Neural cell (in vitro differentiated cells): ENCODE data around the gene PAPPA2. TPM values are rescaled to one million over a fixed set of nuclear protein-coding genes. Genes with fewer than 3 reads are reported as not detected.

Source experiments
- H2AFZ ChIP-seq: fragments of 200-600, 300-800 bp; sonication (generic), shearing (Covaris generic); 2 replicates; pipeline ENCODE4 v1.6.0; 2014; ENCODE audit warnings: low read depth, mild to moderate bottlenecking, antibody characterized with exemption, low read length, moderate library complexity
- H3F3A ChIP-seq: fragments of 200-600 bp; shearing (Covaris generic); 2 replicates; pipeline ENCODE4 v1.6.1; 2016; ENCODE audit warnings: mild to moderate bottlenecking, moderate library complexity, mixed read lengths, antibody characterized with exemption, low read length; ENCODE audit not compliant: insufficient read depth, poor library complexity, severe bottlenecking
- H3K27ac ChIP-seq: fragments of 200-600, 300-800 bp; sonication (generic), shearing (Covaris generic); 2 replicates; pipeline ENCODE4 v1.5.1; 2014; ENCODE audit warnings: mild to moderate bottlenecking, low read length, moderate library complexity
- H3K27me3 ChIP-seq: fragments of 300-800, 200-600 bp; sonication (generic), shearing (Covaris generic); 2 replicates; pipeline ENCODE4 v1.6.0; 2014; ENCODE audit warnings: mild to moderate bottlenecking, low read depth, low read length, moderate library complexity; ENCODE audit not compliant: insufficient read depth
- H3K36me3 ChIP-seq: fragments of 300-800, 200-600 bp; sonication (generic), shearing (Covaris generic); 2 replicates; pipeline ENCODE4 v1.5.1; 2014; ENCODE audit warnings: mild to moderate bottlenecking, antibody characterized with exemption, low read length, moderate library complexity; ENCODE audit not compliant: insufficient read depth
- H3K4me2 ChIP-seq: fragments of 300-800, 200-600 bp; sonication (generic), shearing (Covaris generic); 2 replicates; pipeline ENCODE4 v1.6.0; 2014; ENCODE audit warnings: mild to moderate bottlenecking, low read length
- H3K4me3 ChIP-seq: fragments of 300-800, 200-600 bp; sonication (generic), shearing (Covaris generic); 2 replicates; pipeline ENCODE4 v1.5.1; 2014; ENCODE audit warnings: mild to moderate bottlenecking, low read length, moderate library complexity
- H3K79me2 ChIP-seq: fragments of 200-600 bp; shearing (Covaris generic); replicated peaks from 2 replicates; pipeline ENCODE4 v1.6.0; 2014; ENCODE audit warnings: mild to moderate bottlenecking, low read length, moderate library complexity; ENCODE audit not compliant: insufficient read depth
- H3K9ac ChIP-seq: fragments of 300-800, 200-600 bp; sonication (generic), shearing (Covaris generic); 2 replicates; pipeline ENCODE4 v1.6.1; 2016; ENCODE audit warnings: mild to moderate bottlenecking, low read length, mixed read lengths
- H3K9me2 ChIP-seq: fragments of 200-600 bp; shearing (Covaris generic); 2 replicates; pipeline ENCODE4 v1.6.1; 2016; ENCODE audit warnings: mild to moderate bottlenecking, low read length, mixed read lengths; ENCODE audit not compliant: insufficient read depth
- H3K9me3 ChIP-seq: fragments of 200-600, 300-800 bp; sonication (generic), shearing (Covaris generic); 2 replicates; pipeline ENCODE4 v1.6.1; 2016; ENCODE audit warnings: mild to moderate bottlenecking, mixed run types, low read length, moderate library complexity, mixed read lengths
- H4K20me1 ChIP-seq: fragments of 200-600 bp; shearing (Covaris generic); 2 replicates; pipeline ENCODE4 v1.6.1; 2016; ENCODE audit warnings: mild to moderate bottlenecking, mixed run types; ENCODE audit not compliant: insufficient read depth
- EP300 ChIP-seq: fragments of 450-650 bp; conservative IDR thresholded peaks from 2 replicates; pipeline ENCODE4 v1.6.1; 2014; ENCODE audit warnings: antibody characterized with exemption, mild to moderate bottlenecking, moderate library complexity; ENCODE audit not compliant: poor library complexity, severe bottlenecking
- EZH2 ChIP-seq: fragments of 200-600, 300-800 bp; shearing (Covaris generic), sonication (generic); IDR thresholded peaks from 2 replicates; pipeline ENCODE4 v1.6.1; 2014; ENCODE audit warnings: antibody characterized with exemption, low read length, borderline replicate concordance, mild to moderate bottlenecking; ENCODE audit not compliant: insufficient read depth, poor library complexity, severe bottlenecking
- MXI1 ChIP-seq: fragments of 450-650 bp; conservative IDR thresholded peaks from 2 replicates; pipeline ENCODE4 v1.6.1; 2014; ENCODE audit warnings: antibody characterized with exemption, mild to moderate bottlenecking; ENCODE audit not compliant: poor library complexity, severe bottlenecking
- POLR2AphosphoS5 ChIP-seq: IDR thresholded peaks from 2 replicates; pipeline ENCODE4 v1.6.1; 2012
- RAD21 ChIP-seq: fragments of 450-650 bp; conservative IDR thresholded peaks from 2 replicates; pipeline ENCODE4 v1.6.1; 2014; ENCODE audit warnings: antibody characterized with exemption, mild to moderate bottlenecking, moderate library complexity
- REST ChIP-seq: IDR thresholded peaks from 2 replicates; pipeline ENCODE4 v1.6.1; 2012; ENCODE audit warnings: borderline replicate concordance
- SMC3 ChIP-seq: fragments of 450-650 bp; conservative IDR thresholded peaks from 2 replicates; pipeline ENCODE4 v1.6.1; 2014; ENCODE audit warnings: antibody characterized with exemption, mild to moderate bottlenecking, moderate library complexity; ENCODE audit not compliant: poor library complexity
- TAF1 ChIP-seq: IDR thresholded peaks from 2 replicates; pipeline ENCODE4 v1.6.1; 2012; ENCODE audit warnings: low read depth
- polyA plus RNA-seq: library from polyadenylated mRNA; depleted of rRNA; stranded (reverse); fragments of >200 nt; gene quantifications from 2 replicates; pipeline ENCODE4 v1.2.3, GENCODE V29; 2014
- TF ChIP-seq, protein P1 (sequence below): fragments of 450-650 bp; IDR thresholded peaks from 2 replicates; pipeline ENCODE4 v1.5.1; 2014; ENCODE audit warnings: antibody characterized with exemption, mild to moderate bottlenecking, moderate library complexity; ENCODE audit not compliant: poor library complexity, severe bottlenecking

The PAPPA2 gene
- polyA plus RNA-seq, 1 donor from 2014 or later = 0.59 TPM

DNA sequence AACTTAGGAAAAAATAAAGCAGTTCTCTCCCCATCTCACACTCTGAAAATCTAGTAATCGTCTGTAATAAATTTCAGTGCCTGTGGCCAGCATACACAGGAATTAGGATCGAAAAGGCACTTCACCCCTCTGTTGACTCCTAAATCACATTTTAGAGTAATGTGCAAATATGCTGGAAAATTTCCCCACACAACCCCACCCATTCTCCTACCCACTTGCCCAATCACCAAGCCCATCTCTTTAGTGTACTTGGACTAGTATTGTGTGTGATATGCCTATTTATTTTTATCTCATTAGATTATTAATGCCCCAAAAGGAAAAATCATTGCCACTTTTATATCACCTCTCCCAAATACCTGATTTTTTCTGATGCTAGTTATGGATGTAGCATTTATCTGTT lies 378.3 kb downstream of the PAPPA2 start:
- H3K36me3 ChIP-seq = no peaks in the 10 kb centered on the region
- no peak overlapping the region for H2AFZ ChIP-seq
- no peaks in the 10 kb centered on the region for H3K79me2 ChIP-seq
- H3K9me2 ChIP-seq = no peaks in the 10 kb centered on the region
- no peak overlapping the region for H3K4me3 ChIP-seq
- H3K27ac ChIP-seq = no peak overlapping the region
- H4K20me1 ChIP-seq = no peaks in the 10 kb centered on the region
- no peaks in the 10 kb centered on the region for H3K27me3 ChIP-seq
- H3F3A ChIP-seq = no peaks in the 10 kb centered on the region
- TF ChIP-seq EP300 = no peak
- no peak for TF ChIP-seq SMC3
- no peak for TF ChIP-seq MXI1
- no peak for TF ChIP-seq EZH2
- no peak for TF ChIP-seq POLR2AphosphoS5
- no peak for TF ChIP-seq RAD21
- TF ChIP-seq TAF1 = no peak
- TF ChIP-seq, protein P1, sequence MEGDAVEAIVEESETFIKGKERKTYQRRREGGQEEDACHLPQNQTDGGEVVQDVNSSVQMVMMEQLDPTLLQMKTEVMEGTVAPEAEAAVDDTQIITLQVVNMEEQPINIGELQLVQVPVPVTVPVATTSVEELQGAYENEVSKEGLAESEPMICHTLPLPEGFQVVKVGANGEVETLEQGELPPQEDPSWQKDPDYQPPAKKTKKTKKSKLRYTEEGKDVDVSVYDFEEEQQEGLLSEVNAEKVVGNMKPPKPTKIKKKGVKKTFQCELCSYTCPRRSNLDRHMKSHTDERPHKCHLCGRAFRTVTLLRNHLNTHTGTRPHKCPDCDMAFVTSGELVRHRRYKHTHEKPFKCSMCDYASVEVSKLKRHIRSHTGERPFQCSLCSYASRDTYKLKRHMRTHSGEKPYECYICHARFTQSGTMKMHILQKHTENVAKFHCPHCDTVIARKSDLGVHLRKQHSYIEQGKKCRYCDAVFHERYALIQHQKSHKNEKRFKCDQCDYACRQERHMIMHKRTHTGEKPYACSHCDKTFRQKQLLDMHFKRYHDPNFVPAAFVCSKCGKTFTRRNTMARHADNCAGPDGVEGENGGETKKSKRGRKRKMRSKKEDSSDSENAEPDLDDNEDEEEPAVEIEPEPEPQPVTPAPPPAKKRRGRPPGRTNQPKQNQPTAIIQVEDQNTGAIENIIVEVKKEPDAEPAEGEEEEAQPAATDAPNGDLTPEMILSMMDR = no peak
- no peak for TF ChIP-seq REST
- no peak overlapping the region for H3K9ac ChIP-seq
- H3K4me2 ChIP-seq = no peak overlapping the region
- no peaks in the 10 kb centered on the region for H3K9me3 ChIP-seq

DNA sequence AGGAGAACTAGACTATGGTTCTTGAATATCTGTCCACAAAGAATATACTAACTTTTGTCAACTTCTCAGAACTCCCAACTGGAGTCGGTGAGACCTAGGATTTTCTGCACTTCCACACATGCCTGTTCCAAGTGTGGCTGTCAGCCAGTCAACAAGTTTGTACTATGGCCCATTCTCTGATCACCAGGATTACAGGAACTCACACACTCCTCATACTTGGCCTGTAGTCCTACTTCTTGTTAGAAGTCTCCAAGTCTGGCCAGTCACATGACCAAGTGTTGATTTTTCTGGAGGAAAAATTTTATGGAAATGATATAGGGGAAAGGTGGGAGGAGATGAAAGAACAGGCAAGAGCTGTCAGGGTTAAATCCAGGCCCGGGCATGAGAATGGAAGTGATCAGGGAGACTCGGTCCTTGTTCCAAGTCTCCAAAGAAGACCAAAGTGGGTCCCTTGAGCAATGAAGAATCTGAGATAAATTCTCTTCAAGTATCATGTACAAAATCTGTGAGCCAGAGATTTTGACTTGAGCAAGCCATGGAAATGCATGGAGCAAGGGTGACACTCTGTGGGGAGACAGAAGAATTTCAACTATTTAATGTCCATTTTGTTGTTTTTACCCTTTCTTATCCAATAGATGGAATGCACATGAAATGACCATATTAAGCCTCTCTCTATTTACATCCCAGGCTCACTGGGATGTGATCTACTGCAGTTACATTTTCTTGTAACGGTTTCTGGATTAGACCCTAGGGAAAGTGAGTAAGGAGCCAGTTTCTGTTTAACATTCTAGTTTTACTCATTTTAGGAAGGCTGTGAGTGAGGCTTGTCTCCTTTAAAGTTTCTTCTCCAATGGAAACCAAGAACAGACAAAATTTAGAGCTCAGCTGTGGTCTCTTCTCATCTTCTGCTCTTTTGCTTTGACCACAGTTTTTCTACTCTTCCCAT lies 380.6 kb downstream of the PAPPA2 start:
- Histone ChIP-seq H4K20me1 (no peaks in the 10 kb centered on the region), H3K27me3 (no peaks in the 10 kb centered on the region), H3F3A (no peaks in the 10 kb centered on the region), H3K27ac (no peak overlapping the region), H3K4me2 (no peak overlapping the region), H3K4me3 (no peak overlapping the region), H3K36me3 (no peaks in the 10 kb centered on the region), H2AFZ (no peak overlapping the region), H3K9me3 (no peaks in the 10 kb centered on the region), H3K9me2 (no peaks in the 10 kb centered on the region), H3K79me2 (no peaks in the 10 kb centered on the region), H3K9ac (no peak overlapping the region)
- TF ChIP-seq, protein P1 = peak; percentile 92
- TF ChIP-seq SMC3 = peak; percentile 98
- no peak for TF ChIP-seq MXI1
- TF ChIP-seq EP300 = no peak
- TF ChIP-seq EZH2 = no peak
- no peak for TF ChIP-seq POLR2AphosphoS5
- peak; percentile 96 for TF ChIP-seq RAD21
- TF ChIP-seq REST = no peak
- no peak for TF ChIP-seq TAF1
